Measurements from ENCODE around the gene RNF11. TPM values are rescaled to one million over a fixed set of nuclear protein-coding genes. Genes with fewer than 3 reads are reported as not detected.
A peak's percentile ranks its signal among the peaks of the same experiment; 100 is the strongest.

The RNF11 gene
- polyA plus RNA-seq, 2 of the 4 experiments (the other 2 are of a cell fraction): 28.5 to 56.8 TPM

- ChIA-PET CTCF (interaction anchor here (4.4 kb wide), 1 partner anchor 9 kb away, joined by 38 read pairs; no protein-coding TSS in a partner anchor), POLR2A (interaction anchor here (0.6 kb wide), 1 partner anchor 351 kb away, joined by 4 read pairs; no protein-coding TSS in a partner anchor)
- peak overlapping the region; percentile 59 to 81 for H3K27ac ChIP-seq
- peaks cover 33% of the 10 kb centered on the region for H3K4me1 ChIP-seq
- DNase-seq (ENCODE audit: low read depth in 1 of 2, low spot score in 1 of 2): peak; percentile 20 to 30
- no peak overlapping the region for H3K4me3 ChIP-seq
- TF ChIP-seq NR3C1 (IDR thresholded peaks at IDR 0.05) (no peak), CBX8 (IDR thresholded peaks at IDR 0.05) (no peak), POLR2A (IDR thresholded peaks at IDR 0.05; ENCODE audit: low read length) (no peak), RNF2 (IDR thresholded peaks at IDR 0.05; ENCODE audit: borderline replicate concordance, low read depth) (no peak), CHD2 (IDR thresholded peaks at IDR 0.05; ENCODE audit: low read length, partially characterized antibody) (no peak), HDAC2 (IDR thresholded peaks at IDR 0.05) (no peak), RCOR1 (IDR thresholded peaks at IDR 0.05; ENCODE audit: low read depth, low read length) (no peak), KDM1A (IDR thresholded peaks at IDR 0.05; ENCODE audit: low read depth) (no peak), TP53 (CRISPR knock-in tag; IDR thresholded peaks at IDR 0.05) (no peak), FOXS1 (CRISPR knock-in tag; IDR thresholded peaks at IDR 0.05) (no peak), CEBPB (IDR thresholded peaks at IDR 0.05) (no peak), ESRRA (IDR thresholded peaks at IDR 0.05; ENCODE audit: borderline replicate concordance, low read length) (no peak), BCL3 (IDR thresholded peaks at IDR 0.05) (no peak)
- TF ChIP-seq, protein P1, sequence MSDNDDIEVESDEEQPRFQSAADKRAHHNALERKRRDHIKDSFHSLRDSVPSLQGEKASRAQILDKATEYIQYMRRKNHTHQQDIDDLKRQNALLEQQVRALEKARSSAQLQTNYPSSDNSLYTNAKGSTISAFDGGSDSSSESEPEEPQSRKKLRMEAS (IDR thresholded peaks at IDR 0.05): no peak
- TF ChIP-seq, protein P2, sequence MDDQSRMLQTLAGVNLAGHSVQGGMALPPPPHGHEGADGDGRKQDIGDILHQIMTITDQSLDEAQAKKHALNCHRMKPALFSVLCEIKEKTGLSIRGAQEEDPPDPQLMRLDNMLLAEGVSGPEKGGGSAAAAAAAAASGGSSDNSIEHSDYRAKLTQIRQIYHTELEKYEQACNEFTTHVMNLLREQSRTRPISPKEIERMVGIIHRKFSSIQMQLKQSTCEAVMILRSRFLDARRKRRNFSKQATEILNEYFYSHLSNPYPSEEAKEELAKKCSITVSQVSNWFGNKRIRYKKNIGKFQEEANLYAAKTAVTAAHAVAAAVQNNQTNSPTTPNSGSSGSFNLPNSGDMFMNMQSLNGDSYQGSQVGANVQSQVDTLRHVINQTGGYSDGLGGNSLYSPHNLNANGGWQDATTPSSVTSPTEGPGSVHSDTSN (IDR thresholded peaks at IDR 0.05): no peak
- TF ChIP-seq, protein P3, sequence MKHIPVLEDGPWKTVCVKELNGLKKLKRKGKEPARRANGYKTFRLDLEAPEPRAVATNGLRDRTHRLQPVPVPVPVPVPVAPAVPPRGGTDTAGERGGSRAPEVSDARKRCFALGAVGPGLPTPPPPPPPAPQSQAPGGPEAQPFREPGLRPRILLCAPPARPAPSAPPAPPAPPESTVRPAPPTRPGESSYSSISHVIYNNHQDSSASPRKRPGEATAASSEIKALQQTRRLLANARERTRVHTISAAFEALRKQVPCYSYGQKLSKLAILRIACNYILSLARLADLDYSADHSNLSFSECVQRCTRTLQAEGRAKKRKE (CRISPR knock-in tag; IDR thresholded peaks at IDR 0.05; ENCODE audit: low read depth): no peak
- no peak for FAIRE-seq
- no peaks in the 10 kb centered on the region for H3K9me3 ChIP-seq
- 0% methylated on average over 2 of the region's 4 CpGs for WGBS (ENCODE audit: missing lambda C conversion rate)
- peak; percentile 31 to 65; a peak in 3 of 6 replicates for ATAC-seq
- peak overlapping the region; percentile 58 for H3K4me2 ChIP-seq
Observed at GRCh38 chr1:51305371-51305823, 69.3 kb downstream of the RNF11 start.

GRCh38 chr1:51306950-51307349 lies 70.9 kb downstream of the RNF11 start:
- Histone ChIP-seq H3K4me1 (peaks cover 33% of the 10 kb centered on the region), H3K4me2 (no peak overlapping the region), H3K4me3 (no peak overlapping the region), H3K9me3 (no peaks in the 10 kb centered on the region), H3K27ac (peak overlapping the region; percentile 33 to 81; a peak in 4 of 6 replicates)
- DNase-seq (ENCODE audit: low read depth in 1 of 2, low spot score in 1 of 2) (no peak), ATAC-seq (no peak), FAIRE-seq (no peak)
- TF ChIP-seq FOXS1 (CRISPR knock-in tag; IDR thresholded peaks at IDR 0.05) (no peak), ZSCAN20 (CRISPR knock-in tag; IDR thresholded peaks at IDR 0.05) (no peak), RARB (CRISPR knock-in tag; IDR thresholded peaks at IDR 0.05) (no peak), EHF (CRISPR knock-in tag; IDR thresholded peaks at IDR 0.05) (no peak), FOSB (CRISPR knock-in tag; IDR thresholded peaks at IDR 0.05) (no peak), GATA3 (IDR thresholded peaks at IDR 0.05; ENCODE audit: borderline replicate concordance) (no peak), HEYL (CRISPR knock-in tag; IDR thresholded peaks at IDR 0.05) (no peak), FOSL2 (IDR thresholded peaks at IDR 0.05) (no peak), FOSL2 (CRISPR knock-in tag; IDR thresholded peaks at IDR 0.05) (no peak), MAZ (IDR thresholded peaks at IDR 0.05; ENCODE audit: borderline replicate concordance, low read depth, low read length) (no peak), CEBPB (IDR thresholded peaks at IDR 0.05) (no peak)
- TF ChIP-seq, protein P4, sequence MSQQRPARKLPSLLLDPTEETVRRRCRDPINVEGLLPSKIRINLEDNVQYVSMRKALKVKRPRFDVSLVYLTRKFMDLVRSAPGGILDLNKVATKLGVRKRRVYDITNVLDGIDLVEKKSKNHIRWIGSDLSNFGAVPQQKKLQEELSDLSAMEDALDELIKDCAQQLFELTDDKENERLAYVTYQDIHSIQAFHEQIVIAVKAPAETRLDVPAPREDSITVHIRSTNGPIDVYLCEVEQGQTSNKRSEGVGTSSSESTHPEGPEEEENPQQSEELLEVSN (IDR thresholded peaks at IDR 0.05; ENCODE audit: borderline replicate concordance, low read depth): no peak
- TF ChIP-seq, protein P3 (CRISPR knock-in tag; IDR thresholded peaks at IDR 0.05; ENCODE audit: low read depth): no peak
- ChIA-PET CTCF (interaction anchor here (4.4 kb wide), 1 partner anchor 11 kb away, joined by 38 read pairs; no protein-coding TSS in a partner anchor), POLR2A (no interaction called here)
- 73% methylated on average over 5 of the region's 5 CpGs for WGBS (ENCODE audit: missing lambda C conversion rate)
